K562 (cell line): ENCODE data around the gene CCDC196. TPM values are rescaled to one million over a fixed set of nuclear protein-coding genes. Genes with fewer than 3 reads are reported as not detected.

Experiments used
- ADNP ChIP-seq: fragments of 200-800 bp; sonication (Bioruptor generic); IDR thresholded peaks from 2 replicates; pipeline ENCODE4 v1.6.1; 2016; ENCODE audit warnings: missing genetic modification characterization, missing compliant biosample characterization
- CBX5 ChIP-seq: IDR thresholded peaks from 2 replicates; pipeline ENCODE4 v1.6.1; 2014; ENCODE audit warnings: low read depth, borderline replicate concordance
- ETV1 ChIP-seq: fragments of 450-650 bp; conservative IDR thresholded peaks from 2 replicates; pipeline ENCODE4 v1.6.1; 2016; ENCODE audit warnings: missing genetic modification characterization, control low read depth, low read depth, missing compliant biosample characterization
- FOXM1 ChIP-seq, 2 experiments: fragments of 450-650 bp in 1 of 2; sonication (generic) in 1 of 2; formaldehyde crosslinking in 1 of 2; IDR thresholded peaks; 2 replicates each; pipeline versions ENCODE4 v1.6.1 to v1.9.0; 2017 to 2022; ENCODE audit warnings: low read depth in 2 of 2, mild to moderate bottlenecking in 2 of 2, missing genetic modification reagents in 1 of 2, moderate library complexity in 1 of 2
- GATAD2B ChIP-seq: fragments of 450-650 bp; IDR thresholded peaks from 2 replicates; pipeline ENCODE4 v1.6.1; 2017; ENCODE audit warnings: mild to moderate bottlenecking, borderline replicate concordance
- HLTF ChIP-seq: fragments of 450-650 bp; IDR thresholded peaks from 2 replicates; pipeline ENCODE4 v1.6.1; 2016
- HNRNPH1 ChIP-seq: fragments of 200-400 bp; formaldehyde crosslinking; optimal IDR thresholded peaks from 2 replicates; pipeline ENCODE3; 2017; ENCODE audit warnings: low read depth, mild to moderate bottlenecking, low read length, moderate library complexity
- HNRNPK ChIP-seq: fragments of 200-400 bp; formaldehyde crosslinking; IDR thresholded peaks from one replicate; pipeline ENCODE4 v1.6.1; 2018; ENCODE audit warnings: mild to moderate bottlenecking, low read depth, low read length; ENCODE audit not compliant: poor library complexity, severe bottlenecking
- HOXB6 ChIP-seq: fragments of 250-450 bp; sonication (Bioruptor Pico); IDR thresholded peaks from 2 replicates; pipeline ENCODE4 v1.5.1; 2022; ENCODE audit warnings: mild to moderate bottlenecking, borderline replicate concordance
- MEIS2 ChIP-seq: fragments of 450-650 bp; IDR thresholded peaks from 2 replicates; pipeline ENCODE4 v1.6.1; 2014; ENCODE audit warnings: mild to moderate bottlenecking; ENCODE audit not compliant: partially characterized antibody
- NFATC3 ChIP-seq: fragments of 450-650 bp; IDR thresholded peaks from 2 replicates; pipeline ENCODE4 v1.6.1; 2017; ENCODE audit warnings: mild to moderate bottlenecking
- NFE2 ChIP-seq: IDR thresholded peaks from 2 replicates; pipeline ENCODE4 v1.6.1; 2014; ENCODE audit warnings: antibody characterized with exemption, low read depth
- NFIX ChIP-seq: fragments of 250-450 bp; sonication (Bioruptor Pico); IDR thresholded peaks from 2 replicates; pipeline ENCODE4 v1.4.0; 2020; ENCODE audit warnings: low read depth, mild to moderate bottlenecking, moderate library complexity
- PHB2 ChIP-seq: fragments of 450-650 bp; IDR thresholded peaks from 2 replicates; pipeline ENCODE4 v1.6.1; 2017; ENCODE audit warnings: low read depth
- TFE3 ChIP-seq: fragments of 450-650 bp; formaldehyde crosslinking; IDR thresholded peaks from 2 replicates; pipeline ENCODE4 v1.4.0; 2020; ENCODE audit warnings: mild to moderate bottlenecking, mixed read lengths
- USF1 ChIP-seq: sonication (generic); formaldehyde crosslinking; IDR thresholded peaks from 2 replicates; pipeline ENCODE4 v1.9.0; 2022; ENCODE audit warnings: mild to moderate bottlenecking, missing genetic modification reagents
- ZFPM2 ChIP-seq: fragments of 250-450 bp; sonication (Bioruptor Pico); IDR thresholded peaks from 2 replicates; pipeline ENCODE4 v1.5.1; 2022; ENCODE audit warnings: mild to moderate bottlenecking
- ZKSCAN3 ChIP-seq: fragments of 250-450 bp; sonication (Bioruptor Pico); IDR thresholded peaks from 2 replicates; pipeline ENCODE4 v1.4.0; 2020
- ZNF12 ChIP-seq: sonication (generic); formaldehyde crosslinking; IDR thresholded peaks from 2 replicates; pipeline ENCODE4 v1.4.0; 2020; ENCODE audit warnings: mild to moderate bottlenecking, missing genetic modification reagents
- ZNF57 ChIP-seq: fragments of 450-650 bp; formaldehyde crosslinking; IDR thresholded peaks from 2 replicates; pipeline ENCODE4 v1.4.0; 2020; ENCODE audit warnings: mild to moderate bottlenecking, moderate library complexity
- ZNF583 ChIP-seq: fragments of 250-450 bp; sonication (Bioruptor Pico); IDR thresholded peaks from 2 replicates; pipeline ENCODE4 v1.4.0; 2020
- ZNF707 ChIP-seq: fragments of 250-450 bp; sonication (Bioruptor Pico); conservative IDR thresholded peaks from 2 replicates; pipeline ENCODE4 v1.8.0; 2022; ENCODE audit warnings: inconsistent platforms, mild to moderate bottlenecking, moderate library complexity
- polyA plus RNA-seq, 8 experiments: library from polyadenylated mRNA; depleted of rRNA in 4 of 8; stranded (reverse) in 5 of 8; unstranded in 3 of 8; fragments of >200 nt; fragmentation: Nextera tagmentation in 2 of 8; fragmentation: Illumina TruSeq in 1 of 8; extraction: Ambion mirVana in 2 of 8; extraction: Trizol in 1 of 8; gene quantifications; 2 replicates each; pipeline versions ENCODE4 v1.2.1 to v1.2.3, GENCODE V29; 2011 to 2014; ENCODE audit warnings: inconsistent platforms in 1 of 8, missing spikeins in 1 of 8
- total RNA-seq, 7 experiments: library from RNA; depleted of rRNA in 6 of 7; stranded (reverse); fragments of >200 nt in 6 of 7; fragmentation: Illumina TruSeq in 2 of 7; extraction: Trizol in 2 of 7; gene quantifications; 2 replicates each; pipeline versions ENCODE4 v1.2.1 to v1.2.3, GENCODE V29; 2011 to 2021; ENCODE audit warnings: low replicate concordance in 1 of 7
- TF ChIP-seq, protein P1 (sequence below): fragments of 450-650 bp; formaldehyde crosslinking; IDR thresholded peaks from 2 replicates; pipeline ENCODE4 v1.4.0; 2022; ENCODE audit warnings: missing genetic modification characterization
- TF ChIP-seq, protein P2 (sequence below): fragments of 250-450 bp; sonication (Bioruptor Pico); IDR thresholded peaks from 2 replicates; pipeline ENCODE4 v1.4.0; 2020; ENCODE audit warnings: mild to moderate bottlenecking, moderate library complexity

CCDC196 gene
- total and polyA plus RNA-seq, 9 of the 15 experiments (the other 6 are each of a cell fraction or from before 2014, with no cell fraction given) = not detected

- TF ChIP-seq ETV1 = no peak
- TF ChIP-seq ZKSCAN3 (CRISPR knock-in tag) = no peak
- no peak for TF ChIP-seq HNRNPH1
- TF ChIP-seq MEIS2 = peak; percentile 48
- TF ChIP-seq HNRNPK = no peak
- no peak for TF ChIP-seq TFE3 (CRISPR knock-in tag)
- no peak for TF ChIP-seq NFATC3
- 0 out of 2 replicates have a peak, but pooled peaks have one; percentile 22 for TF ChIP-seq USF1 (CRISPR knock-in tag)
- no peak; the same call in 1 of the 2 replicates for TF ChIP-seq CBX5
- TF ChIP-seq ZNF707 (CRISPR knock-in tag) = no peak
- no peak for TF ChIP-seq GATAD2B
- TF ChIP-seq ADNP = no peak
- TF ChIP-seq ZFPM2 (CRISPR knock-in tag) = no peak
- TF ChIP-seq HLTF = no peak
- TF ChIP-seq FOXM1 (IDR thresholded peaks at IDR 0.05; ENCODE audit: low read depth) = no peak; the same call in 1 of the 2 replicates
- TF ChIP-seq FOXM1 (CRISPR knock-in tag; IDR thresholded peaks at IDR 0.05; ENCODE audit: low read depth) = no peak
- TF ChIP-seq, protein P1, sequence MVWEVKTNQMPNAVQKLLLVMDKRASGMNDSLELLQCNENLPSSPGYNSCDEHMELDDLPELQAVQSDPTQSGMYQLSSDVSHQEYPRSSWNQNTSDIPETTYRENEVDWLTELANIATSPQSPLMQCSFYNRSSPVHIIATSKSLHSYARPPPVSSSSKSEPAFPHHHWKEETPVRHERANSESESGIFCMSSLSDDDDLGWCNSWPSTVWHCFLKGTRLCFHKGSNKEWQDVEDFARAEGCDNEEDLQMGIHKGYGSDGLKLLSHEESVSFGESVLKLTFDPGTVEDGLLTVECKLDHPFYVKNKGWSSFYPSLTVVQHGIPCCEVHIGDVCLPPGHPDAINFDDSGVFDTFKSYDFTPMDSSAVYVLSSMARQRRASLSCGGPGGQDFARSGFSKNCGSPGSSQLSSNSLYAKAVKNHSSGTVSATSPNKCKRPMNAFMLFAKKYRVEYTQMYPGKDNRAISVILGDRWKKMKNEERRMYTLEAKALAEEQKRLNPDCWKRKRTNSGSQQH = no peak
- no peak for TF ChIP-seq ZNF583 (CRISPR knock-in tag)
- TF ChIP-seq NFE2 = no peak
- TF ChIP-seq PHB2 = no peak
- no peak for TF ChIP-seq HOXB6 (CRISPR knock-in tag)
- no peak for TF ChIP-seq ZNF12 (CRISPR knock-in tag)
- TF ChIP-seq, protein P2, sequence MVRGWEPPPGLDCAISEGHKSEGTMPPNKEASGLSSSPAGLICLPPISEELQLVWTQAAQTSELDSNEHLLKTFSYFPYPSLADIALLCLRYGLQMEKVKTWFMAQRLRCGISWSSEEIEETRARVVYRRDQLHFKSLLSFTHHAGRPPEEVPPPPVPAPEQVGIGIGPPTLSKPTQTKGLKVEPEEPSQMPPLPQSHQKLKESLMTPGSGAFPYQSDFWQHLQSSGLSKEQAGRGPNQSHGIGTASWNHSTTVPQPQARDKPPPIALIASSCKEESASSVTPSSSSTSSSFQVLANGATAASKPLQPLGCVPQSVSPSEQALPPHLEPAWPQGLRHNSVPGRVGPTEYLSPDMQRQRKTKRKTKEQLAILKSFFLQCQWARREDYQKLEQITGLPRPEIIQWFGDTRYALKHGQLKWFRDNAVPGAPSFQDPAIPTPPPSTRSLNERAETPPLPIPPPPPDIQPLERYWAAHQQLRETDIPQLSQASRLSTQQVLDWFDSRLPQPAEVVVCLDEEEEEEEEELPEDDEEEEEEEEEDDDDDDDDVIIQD (CRISPR knock-in tag) = no peak
- TF ChIP-seq NFIX (CRISPR knock-in tag) = no peak
- TF ChIP-seq ZNF57 (CRISPR knock-in tag) = no peak
Observed at GRCh38 chr14:66507722-66508546, 21.8 kb downstream of the CCDC196 start, which contains the start of gene GPHN (continued).
